ENCODE data around the gene MBD4.

DNA sequence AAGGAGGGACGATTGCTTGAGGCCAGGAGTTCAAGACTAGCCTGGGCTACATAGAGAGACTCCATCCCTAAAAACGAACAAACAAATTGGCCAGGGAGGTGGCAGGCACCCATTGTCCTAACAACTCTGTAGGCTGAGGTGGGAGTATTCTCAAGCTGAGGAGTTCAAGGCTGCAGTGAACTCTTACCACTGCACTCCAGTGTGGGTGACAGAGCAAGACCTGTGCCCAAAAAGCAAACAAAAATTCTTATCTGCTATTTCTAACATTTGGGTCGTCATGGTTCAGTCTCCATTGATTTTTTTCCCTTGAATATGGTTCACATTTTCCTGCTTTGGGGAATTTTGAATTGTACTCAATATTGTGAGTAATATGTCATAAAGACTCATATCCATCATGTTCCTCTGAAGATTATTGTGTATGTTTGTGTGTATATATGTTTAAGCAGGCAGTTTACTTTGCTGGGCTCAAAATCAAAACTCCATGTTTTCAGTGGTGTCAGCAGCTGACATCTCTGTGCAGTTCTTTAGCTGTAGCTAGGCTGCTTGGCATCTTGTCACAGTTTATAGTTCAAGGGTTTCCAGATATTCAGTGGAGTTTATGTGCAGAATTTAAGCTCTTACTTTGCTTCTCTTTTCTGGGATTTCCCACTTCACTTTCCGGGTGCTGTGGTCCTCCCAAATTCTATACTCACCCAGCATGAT lies 33.5 kb upstream of the MBD4 start:
- TF ChIP-seq EZH2 (IDR thresholded peaks at IDR 0.05; ENCODE audit: insufficient read depth, low read length), result no peak
- TF ChIP-seq, protein P1, sequence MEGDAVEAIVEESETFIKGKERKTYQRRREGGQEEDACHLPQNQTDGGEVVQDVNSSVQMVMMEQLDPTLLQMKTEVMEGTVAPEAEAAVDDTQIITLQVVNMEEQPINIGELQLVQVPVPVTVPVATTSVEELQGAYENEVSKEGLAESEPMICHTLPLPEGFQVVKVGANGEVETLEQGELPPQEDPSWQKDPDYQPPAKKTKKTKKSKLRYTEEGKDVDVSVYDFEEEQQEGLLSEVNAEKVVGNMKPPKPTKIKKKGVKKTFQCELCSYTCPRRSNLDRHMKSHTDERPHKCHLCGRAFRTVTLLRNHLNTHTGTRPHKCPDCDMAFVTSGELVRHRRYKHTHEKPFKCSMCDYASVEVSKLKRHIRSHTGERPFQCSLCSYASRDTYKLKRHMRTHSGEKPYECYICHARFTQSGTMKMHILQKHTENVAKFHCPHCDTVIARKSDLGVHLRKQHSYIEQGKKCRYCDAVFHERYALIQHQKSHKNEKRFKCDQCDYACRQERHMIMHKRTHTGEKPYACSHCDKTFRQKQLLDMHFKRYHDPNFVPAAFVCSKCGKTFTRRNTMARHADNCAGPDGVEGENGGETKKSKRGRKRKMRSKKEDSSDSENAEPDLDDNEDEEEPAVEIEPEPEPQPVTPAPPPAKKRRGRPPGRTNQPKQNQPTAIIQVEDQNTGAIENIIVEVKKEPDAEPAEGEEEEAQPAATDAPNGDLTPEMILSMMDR (IDR thresholded peaks at IDR 0.05; ENCODE audit: insufficient read depth, low read depth, low read length), result no peak

Measured in astrocyte (in vitro differentiated cells and primary cell).